Bone marrow (tissue), 2 donors: ENCODE data around the gene TAF7L.
"Not testable (repeated sequence)": the region's sequence is repeated elsewhere in the genome, so short reads cannot be mapped to it uniquely, and the experiment has no call there.

ENCODE experiments used
- DNase-seq, 2 donors: peaks; one replicate each; lab custom pipeline; 2025; lab: John Stamatoyannopoulos, UW

TAF7L gene

DNA sequence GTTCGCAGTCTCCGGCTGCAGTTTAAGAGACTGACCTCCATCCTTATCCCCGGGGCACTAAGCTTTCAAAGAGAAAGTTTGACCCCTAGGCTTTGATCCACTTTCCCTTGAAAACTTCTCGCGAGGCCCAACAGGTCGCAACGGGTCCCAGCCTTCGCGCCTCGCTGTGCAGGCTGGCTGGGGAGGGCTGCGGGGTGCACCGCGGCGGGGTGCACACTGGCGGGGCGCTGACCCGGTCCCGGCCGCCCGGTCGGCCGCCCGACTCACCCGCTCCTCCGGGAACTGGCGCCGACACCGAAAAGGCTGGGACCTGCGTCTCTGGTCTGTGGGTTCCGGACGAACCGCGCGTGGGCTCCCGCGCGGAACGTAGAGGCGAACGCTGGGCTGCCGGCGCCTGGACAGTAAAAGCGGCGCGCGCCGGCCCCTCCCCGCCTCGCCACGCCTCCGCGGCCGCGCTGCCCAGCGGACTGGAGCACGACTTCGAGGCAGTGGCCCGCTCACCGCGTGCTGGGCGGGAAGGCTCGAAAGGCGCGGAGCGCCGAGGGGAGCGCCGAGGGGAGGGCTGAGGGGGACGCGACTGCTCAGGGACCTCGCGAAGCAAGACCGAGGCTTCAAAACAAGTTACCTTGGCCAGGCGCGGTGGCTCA lies at the start of gene TAF7L:
TAF7L (minus strand) TSS at position 378 of the 647 bp plus-strand sequence. CDS start 3,791 bp downstream, outside the sequence.
- no peak for DNase-seq

DNA sequence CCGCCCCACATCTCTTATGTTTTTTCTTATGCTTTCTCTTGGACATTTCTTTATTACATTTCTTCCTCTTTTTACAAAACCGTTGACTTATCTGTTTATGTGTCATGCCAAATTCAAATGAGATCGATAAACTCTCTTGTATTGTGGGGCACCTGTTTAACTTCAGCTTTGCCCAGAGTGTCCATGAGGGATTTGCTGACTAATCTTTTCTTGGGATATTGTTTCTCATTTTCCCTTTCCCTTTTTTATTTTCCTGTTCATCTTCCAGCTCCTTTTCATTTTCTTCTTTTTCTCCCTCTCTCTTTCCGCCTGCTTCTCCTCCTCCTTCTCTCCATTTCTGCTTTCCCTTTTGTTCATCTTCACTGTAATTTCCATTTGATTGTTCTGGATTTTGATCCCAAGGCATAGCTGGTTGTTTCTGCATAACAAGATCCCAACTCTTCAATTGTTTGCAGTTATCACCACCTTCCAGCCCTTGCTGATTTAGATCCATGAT lies 46.7 kb upstream of the TAF7L start:
- no peak for DNase-seq

DNA sequence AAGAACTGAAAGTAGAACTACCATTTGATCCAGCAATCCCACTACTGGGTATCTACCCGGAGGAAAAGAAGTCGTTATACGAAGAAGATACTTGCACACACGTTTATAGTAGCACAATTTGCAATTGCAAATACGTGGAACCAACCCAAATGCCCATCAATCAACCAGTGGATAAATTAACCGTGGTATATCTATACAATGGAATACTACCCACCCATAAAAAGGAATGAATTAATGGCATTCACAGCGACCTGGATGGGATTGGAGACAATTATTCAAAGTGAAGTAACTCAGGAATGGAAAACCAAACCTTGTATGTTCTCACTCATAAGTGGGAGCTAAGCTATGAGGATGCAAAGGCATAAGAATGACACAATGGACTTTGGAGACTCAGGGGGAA lies 43.2 kb upstream of the TAF7L start:
- DNase-seq, result not testable (repeated sequence)

DNA sequence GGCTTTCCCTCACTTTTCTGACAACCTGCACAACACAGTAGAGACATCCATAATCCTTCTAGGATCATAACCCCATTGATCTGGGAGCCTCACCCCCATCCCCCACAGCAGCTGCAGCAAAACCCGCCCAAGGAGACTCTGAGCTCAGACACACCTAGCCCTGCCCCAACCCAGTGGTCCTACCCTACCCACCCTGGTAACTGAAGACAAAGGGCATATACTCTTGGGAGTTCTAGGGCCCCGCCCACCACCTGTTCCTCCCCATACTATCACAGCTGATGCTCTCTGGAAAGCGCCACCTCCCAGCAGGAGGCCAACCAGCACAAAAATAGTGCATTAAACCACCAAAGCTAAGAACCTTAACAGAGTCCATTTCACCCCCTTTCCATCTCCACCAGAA lies 35.5 kb upstream of the TAF7L start:
- not testable (repeated sequence) for DNase-seq

DNA sequence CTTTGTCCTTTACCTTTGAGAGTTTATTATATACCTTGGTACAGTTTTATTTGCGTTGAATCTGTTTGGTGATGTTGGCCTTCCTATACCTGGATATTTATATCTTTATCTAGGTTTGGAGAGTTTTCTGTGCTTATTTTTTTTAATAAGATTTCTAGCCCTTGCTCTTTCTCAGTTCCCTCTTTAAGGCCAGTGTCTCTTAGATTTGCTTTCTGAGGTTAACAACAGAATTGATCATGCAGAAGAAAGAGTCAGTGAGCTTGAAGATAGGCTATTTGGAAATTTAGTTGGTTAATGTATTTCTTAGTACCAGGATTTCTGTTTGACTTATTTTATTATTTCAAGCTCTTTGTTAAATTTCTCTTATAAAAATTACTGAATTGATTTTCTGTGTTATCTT lies 12.7 kb upstream of the TAF7L start:
- DNase-seq, result no peak

DNA sequence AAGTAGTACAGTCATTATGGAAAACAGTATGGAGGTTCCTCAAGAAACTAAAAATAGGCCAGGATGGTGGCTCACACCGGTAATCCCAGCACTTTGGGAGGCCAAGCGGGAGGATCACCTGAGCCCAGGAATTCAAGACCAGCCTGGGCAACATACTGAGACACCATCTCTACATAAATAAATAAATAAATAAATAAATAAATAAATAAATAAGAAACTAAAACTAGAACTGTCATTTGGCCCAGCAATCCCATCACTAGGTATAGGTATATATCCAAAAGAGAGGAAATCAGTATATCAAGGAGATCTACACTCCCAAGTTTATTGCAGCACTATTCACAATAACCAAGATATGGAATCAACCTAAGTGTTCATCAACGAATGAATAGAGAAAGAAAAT lies 4.5 kb upstream of the TAF7L start:
- not testable (repeated sequence) for DNase-seq

DNA sequence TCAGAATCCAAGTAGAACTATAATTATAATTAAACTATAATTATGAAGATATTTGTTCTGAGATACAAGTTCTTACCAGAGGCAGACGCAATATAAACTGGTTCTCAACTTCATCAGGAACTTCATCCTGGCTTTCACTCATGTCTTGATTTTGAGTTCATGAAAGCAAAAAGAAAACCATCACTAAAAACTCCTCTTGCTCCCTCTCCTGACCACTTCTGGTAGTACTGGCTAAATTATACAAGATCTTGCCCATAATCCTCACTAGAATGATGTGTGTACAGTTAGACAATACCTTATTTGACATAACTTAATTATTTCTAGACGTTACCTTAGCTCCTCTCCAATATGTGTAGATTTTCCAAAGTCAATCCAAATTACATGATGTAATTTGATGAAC lies 3.7 kb downstream of the TAF7L start:
- peak in 1 of 2 donors; percentile 15 for DNase-seq

DNA sequence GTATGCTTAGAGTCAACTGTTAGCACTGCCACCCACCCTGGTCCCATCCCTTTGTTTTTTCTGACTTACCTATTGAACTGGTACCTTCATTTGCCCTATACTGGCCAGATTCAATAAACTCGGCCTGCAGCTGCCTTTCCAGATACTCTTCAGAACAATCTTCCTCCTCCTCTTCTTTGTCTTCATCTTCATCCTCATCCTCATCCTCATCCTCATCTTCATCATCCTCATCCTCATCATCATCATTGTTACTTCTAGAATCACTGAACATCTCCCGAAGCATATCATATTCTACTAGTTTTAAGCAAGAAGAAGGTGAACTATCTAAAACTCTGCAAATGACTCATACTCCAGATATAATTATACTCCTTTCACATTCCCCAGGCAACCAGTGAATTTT lies 14.9 kb downstream of the TAF7L start:
- no peak for DNase-seq

- no peak for DNase-seq
These were observed 16.9 kb downstream of the TAF7L start for GRCh38 chrX:101274198-101274597.

DNA sequence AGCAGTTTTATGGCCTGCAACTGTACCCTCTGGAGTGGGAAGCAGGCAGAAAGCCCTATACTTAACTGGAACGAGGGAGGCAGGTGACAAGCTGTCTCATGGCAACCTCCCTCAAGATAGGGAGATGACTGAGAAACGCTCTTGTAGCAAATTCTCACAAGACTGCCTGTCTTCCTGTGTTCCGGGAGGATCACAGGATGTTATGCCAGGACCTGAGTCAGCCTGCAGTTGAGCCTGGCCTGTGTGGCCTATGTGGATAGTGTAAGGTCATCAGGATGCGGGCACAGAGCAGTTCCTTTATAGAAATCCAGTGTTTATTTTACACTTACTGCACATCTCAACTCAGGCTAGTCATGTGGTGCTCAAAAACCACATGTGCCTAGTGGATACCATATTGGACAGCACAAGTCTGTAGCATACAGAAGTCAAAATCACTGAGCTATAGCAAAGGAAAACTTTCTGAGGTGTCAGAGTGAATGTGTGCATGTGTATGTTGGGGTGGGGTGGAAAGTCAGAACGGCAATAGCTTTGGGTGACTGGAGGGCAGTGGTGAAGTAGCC lies 25.2 kb downstream of the TAF7L start:
- no peak for DNase-seq

- DNase-seq, result no peak
These were observed 27.4 kb downstream of the TAF7L start for GRCh38 chrX:101263766-101264165.

DNA sequence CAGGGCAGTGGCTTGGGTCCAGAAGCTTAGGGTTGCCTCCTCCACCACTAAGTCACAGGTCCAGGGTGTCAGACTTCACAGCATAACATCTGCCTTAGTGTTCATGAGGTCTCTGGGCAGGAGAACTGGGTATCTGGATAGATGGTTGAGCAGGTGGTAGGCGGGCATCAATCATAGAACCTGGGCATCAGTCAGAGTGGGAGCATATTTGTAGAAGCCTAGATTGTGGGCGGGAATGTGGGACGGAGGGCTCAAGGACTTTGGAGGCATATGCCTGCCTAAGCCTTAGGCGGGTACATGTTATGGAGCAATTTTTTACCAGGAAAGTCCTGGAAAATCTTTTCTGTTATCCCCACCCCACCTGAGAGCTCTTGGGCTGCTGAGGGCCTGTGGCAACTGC lies 28.5 kb downstream of the TAF7L start:
- DNase-seq, result no peak

- no peak for DNase-seq
These were observed 30.7 kb downstream of the TAF7L start for GRCh38 chrX:101260435-101260834.

GRCh38 chrX:101258259-101258581 lies 32.9 kb downstream of the TAF7L start:
- no peak for DNase-seq

DNA sequence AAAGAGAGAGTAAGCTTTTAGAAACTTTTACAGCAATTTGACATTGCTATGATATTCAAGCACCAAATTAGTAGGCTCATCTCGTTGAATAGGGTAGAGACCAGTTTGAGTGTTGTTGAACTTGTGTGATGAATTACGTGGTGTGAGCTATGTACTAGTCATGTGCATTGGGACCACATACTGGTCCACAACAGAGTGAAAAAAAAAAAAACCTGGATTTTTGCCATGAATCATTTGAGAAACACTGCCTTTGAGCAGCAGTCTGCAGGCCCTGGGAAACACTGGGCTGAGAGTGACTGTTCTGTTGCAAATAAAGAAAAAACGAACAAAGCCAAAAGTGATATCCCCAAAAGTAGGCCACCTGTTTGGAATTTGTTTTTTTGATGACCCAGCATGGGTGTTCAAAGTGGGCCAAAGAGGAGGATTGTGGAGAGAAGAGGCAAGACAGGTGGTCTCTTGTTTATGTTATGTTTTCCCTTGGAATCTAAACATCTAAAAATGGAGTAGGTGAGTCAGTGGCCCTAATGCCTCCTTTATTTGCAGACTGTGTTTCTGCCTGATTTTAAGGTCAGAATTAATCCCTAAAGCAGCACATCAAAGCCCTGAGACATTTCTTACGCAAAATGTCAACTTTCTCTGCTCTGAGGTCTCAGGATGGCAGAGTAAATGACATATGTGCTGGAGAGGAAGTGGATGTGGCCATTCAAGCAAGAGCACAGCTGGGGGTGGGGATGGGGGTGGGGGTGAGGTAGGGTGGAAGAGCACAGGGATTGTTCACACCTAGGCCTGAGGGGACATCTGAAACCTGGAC lies 33.5 kb downstream of the TAF7L start:
- no peak for DNase-seq

GRCh38 chrX:101252634-101253033 lies 38.5 kb downstream of the TAF7L start:
- DNase-seq, result no peak

DNA sequence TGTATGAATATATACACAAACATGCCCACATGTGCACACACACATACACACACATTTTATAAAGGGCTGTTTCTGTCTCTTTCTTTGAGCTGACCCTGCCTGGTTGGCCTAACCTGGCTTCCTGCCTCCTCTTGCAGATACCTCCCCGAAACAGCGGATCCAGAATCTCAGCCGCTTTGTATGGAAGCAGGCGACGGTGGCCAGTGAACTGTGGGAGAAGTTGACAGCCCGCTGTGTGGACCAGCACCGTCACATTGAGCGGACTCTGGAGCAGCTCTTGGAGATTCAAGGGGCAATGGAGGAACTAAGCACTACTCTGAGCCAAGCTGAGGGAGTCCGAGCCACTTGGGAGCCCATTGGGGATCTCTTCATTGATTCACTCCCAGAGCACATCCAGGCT lies 49.6 kb downstream of the TAF7L start:
- DNase-seq, result no peak

- DNase-seq, result no peak
These were observed 54.1 kb downstream of the TAF7L start for GRCh38 chrX:101237041-101237440.

DNA sequence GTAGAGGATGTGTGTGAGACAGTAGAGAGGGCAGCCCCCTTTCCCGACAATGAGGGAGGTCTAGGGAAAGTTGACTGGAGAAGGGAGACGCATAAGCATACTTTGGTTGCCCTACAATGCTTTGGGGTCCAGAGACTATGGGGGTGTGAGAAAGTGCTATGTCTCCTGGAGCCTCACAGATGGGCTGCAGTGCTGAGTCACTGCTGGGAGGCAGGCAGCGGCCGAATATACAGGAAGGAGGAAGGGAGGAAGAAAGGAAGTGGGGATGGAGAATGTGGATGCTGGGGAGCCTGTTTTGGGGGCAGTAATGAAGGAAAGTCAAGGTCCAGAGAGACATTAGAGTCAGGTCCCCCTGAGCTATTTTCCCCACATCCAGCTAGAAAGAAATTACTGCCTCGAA lies 58.8 kb downstream of the TAF7L start:
- no peak for DNase-seq

- no peak for DNase-seq
These were observed 60.1 kb downstream of the TAF7L start for GRCh38 chrX:101231080-101231479.

DNA sequence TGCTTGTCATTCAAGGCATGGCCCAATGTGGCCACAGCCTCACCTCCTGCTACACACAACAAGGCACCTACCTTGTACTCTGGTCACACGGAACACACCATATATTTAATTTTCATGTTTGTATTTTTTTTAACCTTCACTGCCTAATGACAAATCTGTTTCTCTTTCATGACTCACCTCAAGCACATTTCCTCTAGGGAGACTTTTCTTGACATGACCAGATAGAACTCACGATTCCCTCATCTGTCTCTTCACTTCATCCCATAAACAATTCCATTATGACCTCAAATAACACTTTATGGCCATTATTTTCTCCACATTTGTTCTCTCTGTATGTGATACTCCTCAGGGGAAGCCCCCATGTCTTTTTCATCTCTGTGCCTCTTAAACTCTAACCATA lies 60.5 kb downstream of the TAF7L start:
- no peak for DNase-seq

DNA sequence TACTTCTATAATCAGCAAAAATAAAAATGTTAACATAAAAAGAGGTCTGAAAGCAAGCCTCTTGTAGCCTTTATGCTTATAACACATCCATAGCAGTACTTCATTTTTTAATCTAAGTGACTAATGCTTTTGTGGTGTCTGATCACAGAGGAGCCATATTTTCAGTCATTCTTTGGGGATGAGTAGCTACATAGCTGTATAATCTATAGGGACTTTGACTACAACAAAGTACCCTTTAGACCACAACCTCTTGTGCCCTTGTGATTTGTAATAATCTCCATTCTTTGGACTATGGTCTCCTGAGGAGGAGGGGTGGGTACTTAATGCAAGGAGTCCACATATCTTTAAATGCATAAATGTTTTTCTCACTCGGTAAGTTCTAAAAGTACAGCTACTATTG lies 62.0 kb downstream of the TAF7L start:
- no peak for DNase-seq

DNA sequence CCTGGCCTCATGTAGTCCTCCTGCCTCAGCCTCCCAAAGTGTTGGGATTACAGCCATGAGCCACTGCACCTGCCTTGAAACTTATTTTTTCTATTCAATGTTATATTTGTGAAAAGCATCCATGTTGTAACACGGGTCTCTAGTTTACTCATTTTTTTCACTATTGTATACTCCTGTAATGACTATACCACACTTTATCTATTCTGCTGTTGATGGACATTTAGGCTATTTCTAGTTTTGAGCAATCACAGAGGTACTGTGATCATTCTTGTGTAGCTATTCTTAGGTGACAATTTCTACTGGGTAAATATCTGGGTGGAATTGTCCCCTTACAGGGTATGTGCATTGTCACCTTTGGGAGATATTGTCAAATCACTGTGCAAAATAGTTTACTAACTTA lies 67.9 kb downstream of the TAF7L start:
- DNase-seq, result no peak
